GM18870 (cell line): ENCODE data around the gene FAM236D.
"Not testable (repeated sequence)": the region's sequence is repeated elsewhere in the genome, so short reads cannot be mapped to it uniquely, and the experiment has no call there.

Source experiments
- ATAC-seq: cut with Tn5 transposase; IDR thresholded peaks from one replicate; pipeline ENCODE4 v1.9.1; 2021; ENCODE audit warnings: moderate library complexity; ENCODE audit not compliant: unreplicated experiment

The FAM236D gene

GRCh38 chrX:72808110-72808509 is at the start of gene FAM236D:
Gene FAM236D (minus strand): TSS chrX:72808210. CDS start chrX:72808110, 100 bp downstream.
- ATAC-seq: not testable (repeated sequence)

- ATAC-seq: not testable (repeated sequence)
Observed at GRCh38 chrX:72837532-72837931, 29.5 kb upstream of the FAM236D start.

- ATAC-seq: not testable (repeated sequence)
Observed at GRCh38 chrX:72830701-72831100, 22.7 kb upstream of the FAM236D start.

GRCh38 chrX:72790390-72790789 is 17.6 kb downstream of the FAM236D start:
- not testable (repeated sequence) for ATAC-seq

GRCh38 chrX:72788142-72788541 is 19.9 kb downstream of the FAM236D start:
- not testable (repeated sequence) for ATAC-seq

- ATAC-seq: not testable (repeated sequence)
Observed at GRCh38 chrX:72783964-72784363, 24.0 kb downstream of the FAM236D start.

GRCh38 chrX:72783365-72783936 is 24.6 kb downstream of the FAM236D start:
- not testable (repeated sequence) for ATAC-seq

- ATAC-seq: not testable (repeated sequence)
Observed at GRCh38 chrX:72782560-72782959, 25.4 kb downstream of the FAM236D start, which contains the start of gene FAM236B. Gene FAM236B (minus strand): TSS chrX:72782660. CDS start chrX:72782560, 100 bp downstream.

DNA sequence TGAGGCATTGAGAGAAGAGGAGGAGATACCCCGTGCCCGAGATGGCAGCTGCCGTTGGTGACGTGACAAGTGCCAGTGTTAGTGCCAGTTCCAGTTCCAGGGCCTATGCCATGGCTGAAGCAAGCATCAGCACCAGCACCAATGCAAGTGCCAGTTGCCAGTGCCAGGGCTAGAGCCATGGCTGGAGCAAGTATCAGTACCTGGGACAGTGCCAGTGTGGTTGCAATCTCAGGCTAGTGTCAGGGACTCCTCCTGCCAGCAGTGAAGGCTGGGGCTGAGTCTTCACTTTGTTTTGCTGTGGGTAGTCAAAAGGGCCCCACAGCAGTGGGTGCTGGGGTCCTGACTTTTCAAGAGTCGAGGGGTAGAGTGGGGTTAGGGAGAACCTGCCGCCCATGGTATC is 29.9 kb downstream of the FAM236D start:
- ATAC-seq: not testable (repeated sequence)

DNA sequence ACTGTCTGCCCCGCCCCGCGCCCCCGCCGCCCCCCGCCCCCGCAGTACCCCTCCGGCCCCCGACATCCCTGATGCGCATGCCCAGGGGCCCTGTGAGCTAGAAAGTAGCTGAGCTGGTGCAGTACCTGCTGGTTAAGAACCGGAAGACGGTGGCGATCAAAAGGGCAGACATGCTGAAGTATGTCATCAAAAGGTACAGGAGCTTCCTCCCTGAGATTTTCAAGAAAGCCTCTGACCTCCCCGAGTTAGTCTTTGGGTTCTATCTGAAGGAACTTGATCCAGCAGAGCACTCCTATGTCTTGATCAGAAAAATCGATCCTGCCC is 30.6 kb downstream of the FAM236D start:
- peak; percentile 79 for ATAC-seq

GRCh38 chrX:72776653-72777466 is 31.1 kb downstream of the FAM236D start, which contains the start of gene DMRTC1B:
Gene DMRTC1B (plus strand): TSS chrX:72776890. CDS start chrX:72845136, 68,246 bp downstream.
- peak; percentile 68 for ATAC-seq

DNA sequence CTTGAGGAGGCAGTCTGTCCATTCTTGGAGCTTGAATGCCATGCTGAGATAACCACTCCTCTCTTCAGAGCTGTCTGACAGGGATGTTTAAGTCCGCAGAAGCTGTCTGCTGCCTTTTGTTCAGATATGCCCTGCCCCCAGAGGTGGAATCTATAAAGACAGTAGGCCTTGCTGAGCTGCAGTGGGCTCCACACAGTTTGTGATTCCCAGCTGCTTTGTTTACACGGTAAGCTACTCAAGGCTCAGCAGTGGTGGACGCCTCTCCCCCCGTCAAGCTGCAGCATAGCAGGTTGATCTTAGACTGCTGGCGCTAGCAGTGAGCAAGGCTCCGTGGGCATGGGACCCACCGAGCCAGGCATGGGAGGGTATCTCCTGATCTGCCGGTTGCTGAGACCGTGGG is 47.6 kb downstream of the FAM236D start:
- not testable (repeated sequence) for ATAC-seq
